OCI-LY7 (cell line): ENCODE data around the gene ANKS1A.

Experiments
- EZH2phosphoT487 ChIP-seq: fragments of 200-600 bp; sonication (generic); IDR thresholded peaks from 2 replicates; pipeline ENCODE4 v1.6.1; 2018; ENCODE audit warnings: low read depth, borderline replicate concordance, mild to moderate bottlenecking, mixed run types, antibody characterized with exemption, low read length, moderate library complexity, mixed read lengths
- TF ChIP-seq, protein P1 (sequence below): fragments of 200-600 bp; sonication (generic); conservative IDR thresholded peaks from 2 replicates; pipeline ENCODE4 v1.5.1; 2014; ENCODE audit warnings: mild to moderate bottlenecking, antibody characterized with exemption, low read length, moderate library complexity, mixed read lengths

DNA sequence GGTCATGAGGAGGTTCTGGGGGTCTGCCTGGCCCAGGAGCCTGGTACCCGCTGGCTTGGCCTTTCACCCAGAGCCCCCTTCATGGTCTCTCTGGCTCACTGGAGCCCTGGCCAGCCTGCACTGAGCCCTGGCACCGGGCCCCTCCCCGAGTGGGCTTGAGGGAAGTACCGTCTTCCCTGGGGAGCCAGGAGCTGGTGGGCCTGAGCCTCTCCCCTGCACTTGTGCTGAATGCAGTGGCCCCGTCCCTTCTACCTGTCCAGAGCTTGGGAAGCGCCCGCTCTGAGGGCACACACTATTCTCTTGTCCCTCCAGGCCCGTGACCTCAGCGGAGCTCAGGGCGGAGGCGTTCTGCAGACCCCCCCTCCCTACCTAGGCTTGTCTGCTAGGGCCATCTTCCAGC, 189.8 kb downstream of the ANKS1A start:
- TF ChIP-seq, protein P1, sequence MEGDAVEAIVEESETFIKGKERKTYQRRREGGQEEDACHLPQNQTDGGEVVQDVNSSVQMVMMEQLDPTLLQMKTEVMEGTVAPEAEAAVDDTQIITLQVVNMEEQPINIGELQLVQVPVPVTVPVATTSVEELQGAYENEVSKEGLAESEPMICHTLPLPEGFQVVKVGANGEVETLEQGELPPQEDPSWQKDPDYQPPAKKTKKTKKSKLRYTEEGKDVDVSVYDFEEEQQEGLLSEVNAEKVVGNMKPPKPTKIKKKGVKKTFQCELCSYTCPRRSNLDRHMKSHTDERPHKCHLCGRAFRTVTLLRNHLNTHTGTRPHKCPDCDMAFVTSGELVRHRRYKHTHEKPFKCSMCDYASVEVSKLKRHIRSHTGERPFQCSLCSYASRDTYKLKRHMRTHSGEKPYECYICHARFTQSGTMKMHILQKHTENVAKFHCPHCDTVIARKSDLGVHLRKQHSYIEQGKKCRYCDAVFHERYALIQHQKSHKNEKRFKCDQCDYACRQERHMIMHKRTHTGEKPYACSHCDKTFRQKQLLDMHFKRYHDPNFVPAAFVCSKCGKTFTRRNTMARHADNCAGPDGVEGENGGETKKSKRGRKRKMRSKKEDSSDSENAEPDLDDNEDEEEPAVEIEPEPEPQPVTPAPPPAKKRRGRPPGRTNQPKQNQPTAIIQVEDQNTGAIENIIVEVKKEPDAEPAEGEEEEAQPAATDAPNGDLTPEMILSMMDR = no peak
- TF ChIP-seq EZH2phosphoT487 = no peak
